ENCODE data around the gene LYZL2. TPM values are rescaled to one million over a fixed set of nuclear protein-coding genes. Genes with fewer than 3 reads are reported as not detected.
"Not testable (repeated sequence)": the region's sequence is repeated elsewhere in the genome, so short reads cannot be mapped to it uniquely, and the experiment has no call there.

Gene LYZL2
- total and polyA plus RNA-seq, 3 experiments from 2014 or later = not detected

- H3K27ac Mint-ChIP-seq; H3K4me1 Mint-ChIP-seq; CTCF ChIA-PET; H3K27ac ChIP-seq (ENCODE audit: low read depth, low read length); H3K4me1 ChIP-seq (ENCODE audit: insufficient read depth, low read length); H3K36me3 ChIP-seq (ENCODE audit: insufficient read depth, low read length); H3K27me3 ChIP-seq (ENCODE audit: insufficient read depth, low read length, poor library complexity, severe bottlenecking); H3K4me3 ChIP-seq (ENCODE audit: low read length); H3K4me3 Mint-ChIP-seq; DNase-seq; H3K9me3 Mint-ChIP-seq; H3K36me3 Mint-ChIP-seq; POLR2A ChIA-PET; H3K9me3 ChIP-seq (ENCODE audit: low read length): not testable (repeated sequence)
- peaks cover 14 to 39% of the 10 kb centered on the region in 2 donors for H3K27me3 Mint-ChIP-seq
These were observed 38.4 kb upstream of the LYZL2 start for GRCh38 chr10:30667982-30668381.

GRCh38 chr10:30663403-30663802 is 33.9 kb upstream of the LYZL2 start:
- H3K36me3 Mint-ChIP-seq; POLR2A ChIA-PET; CTCF ChIA-PET; DNase-seq; H3K27me3 ChIP-seq (ENCODE audit: insufficient read depth, low read length, poor library complexity, severe bottlenecking); H3K36me3 ChIP-seq (ENCODE audit: insufficient read depth, low read length); H3K4me1 ChIP-seq (ENCODE audit: insufficient read depth, low read length); H3K9me3 Mint-ChIP-seq; H3K4me3 Mint-ChIP-seq; H3K9me3 ChIP-seq (ENCODE audit: low read length); H3K4me1 Mint-ChIP-seq; H3K27ac Mint-ChIP-seq; H3K27ac ChIP-seq (ENCODE audit: low read depth, low read length); H3K4me3 ChIP-seq (ENCODE audit: low read length): not testable (repeated sequence)
- H3K27me3 Mint-ChIP-seq = peaks cover 14 to 33% of the 10 kb centered on the region in 2 donors

DNA sequence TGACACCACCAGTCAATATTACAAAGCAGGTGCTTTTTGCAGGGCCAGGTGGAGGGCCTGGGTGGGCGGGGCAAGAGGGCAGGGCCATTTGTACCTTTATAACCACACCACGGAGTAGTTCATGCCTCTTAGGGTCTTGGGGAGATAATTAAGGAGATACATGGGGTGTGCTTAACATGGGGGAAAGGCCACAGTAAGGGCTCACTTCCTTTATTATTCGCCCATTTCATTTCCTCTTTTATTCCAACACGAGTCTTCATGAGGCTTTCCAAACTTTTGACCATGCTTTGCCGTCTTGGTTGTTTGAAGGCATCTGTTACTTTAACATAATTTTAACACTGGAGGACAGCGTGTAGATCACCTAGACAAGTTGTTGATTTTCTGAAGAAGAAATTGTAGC is 33.3 kb upstream of the LYZL2 start:
- no peaks in the 10 kb centered on the region for H3K9me3 Mint-ChIP-seq
- H3K4me3 ChIP-seq (ENCODE audit: low read length) = no peak overlapping the region
- H3K9me3 ChIP-seq (ENCODE audit: low read length) = no peaks in the 10 kb centered on the region
- DNase-seq = no peak
- no peaks in the 10 kb centered on the region for H3K4me1 ChIP-seq (ENCODE audit: insufficient read depth, low read length)
- H3K27ac ChIP-seq (ENCODE audit: low read depth, low read length) = no peak overlapping the region
- no peaks in the 10 kb centered on the region for H3K27me3 ChIP-seq (ENCODE audit: insufficient read depth, low read length, poor library complexity, severe bottlenecking)
- no peak overlapping the region for H3K4me3 Mint-ChIP-seq
- no peaks in the 10 kb centered on the region for H3K36me3 ChIP-seq (ENCODE audit: insufficient read depth, low read length)
- H3K36me3 Mint-ChIP-seq = no peaks in the 10 kb centered on the region
- H3K27me3 Mint-ChIP-seq = peaks cover 16 to 37% of the 10 kb centered on the region in 2 donors
- no peak overlapping the region for H3K27ac Mint-ChIP-seq
- ChIA-PET POLR2A (interaction anchor here (0.5 kb wide), 1 partner anchor 795 kb away, joined by 3 read pairs; no protein-coding TSS in a partner anchor), CTCF (no interaction called here)
- peaks cover 0 to 1% (median 0%) of the 10 kb centered on the region in 3 donors for H3K4me1 Mint-ChIP-seq

GRCh38 chr10:30660314-30660713 is 30.8 kb upstream of the LYZL2 start:
- ChIA-PET POLR2A (interaction anchor here (0.7 kb wide), 1 partner anchor 691 kb away, joined by 4 read pairs; no protein-coding TSS in a partner anchor), CTCF (interaction anchor here (1.0 kb wide), 1 partner anchor 10 kb away, joined by 3 read pairs; no protein-coding TSS in a partner anchor)
- H3K4me3 ChIP-seq (ENCODE audit: low read length); H3K4me1 Mint-ChIP-seq; H3K36me3 Mint-ChIP-seq; H3K27me3 ChIP-seq (ENCODE audit: insufficient read depth, low read length, poor library complexity, severe bottlenecking); H3K36me3 ChIP-seq (ENCODE audit: insufficient read depth, low read length); H3K9me3 Mint-ChIP-seq; H3K27ac Mint-ChIP-seq; DNase-seq; H3K27ac ChIP-seq (ENCODE audit: low read depth, low read length); H3K9me3 ChIP-seq (ENCODE audit: low read length); H3K4me1 ChIP-seq (ENCODE audit: insufficient read depth, low read length): not testable (repeated sequence)
- peaks cover 19 to 50% of the 10 kb centered on the region in 2 donors for H3K27me3 Mint-ChIP-seq
- peak overlapping the region in 1 of 7 donors; percentile 34 for H3K4me3 Mint-ChIP-seq

DNA sequence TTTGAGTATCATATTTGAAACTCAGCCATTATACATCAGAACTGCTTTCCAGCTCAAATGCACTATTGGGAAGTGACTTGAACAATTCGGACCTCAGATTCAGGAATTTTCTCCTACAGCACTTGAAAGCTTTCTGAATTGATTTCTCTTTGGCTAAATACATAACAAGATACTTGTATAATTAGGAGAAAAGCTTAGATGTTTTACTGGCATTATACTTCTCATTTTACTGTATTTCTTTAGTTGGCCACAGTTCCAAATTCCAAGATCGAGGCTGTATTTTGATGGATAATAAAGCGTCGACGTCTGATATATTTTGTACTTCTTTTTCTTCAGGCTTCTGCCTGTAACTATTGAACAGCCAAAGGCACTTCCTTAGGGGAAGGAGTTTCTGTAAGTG is 26.7 kb upstream of the LYZL2 start:
- H3K36me3 Mint-ChIP-seq = no peaks in the 10 kb centered on the region
- no peak overlapping the region for H3K27ac Mint-ChIP-seq
- Histone ChIP-seq H3K9me3 (ENCODE audit: low read length) (no peaks in the 10 kb centered on the region), H3K27ac (ENCODE audit: low read depth, low read length) (no peak overlapping the region), H3K4me3 (ENCODE audit: low read length) (no peak overlapping the region), H3K27me3 (ENCODE audit: insufficient read depth, low read length, poor library complexity, severe bottlenecking) (no peaks in the 10 kb centered on the region), H3K4me1 (ENCODE audit: insufficient read depth, low read length) (no peaks in the 10 kb centered on the region), H3K36me3 (ENCODE audit: insufficient read depth, low read length) (no peaks in the 10 kb centered on the region)
- ChIA-PET POLR2A (no interaction called here), CTCF (interaction anchor here (1.2 to 1.5 kb wide), 3 partner anchors 13 to 32 kb away, joined by 3 to 4 read pairs (median 3); no protein-coding TSS in a partner anchor)
- no peak overlapping the region for H3K4me3 Mint-ChIP-seq
- DNase-seq = no peak
- peaks cover 21 to 57% of the 10 kb centered on the region in 2 donors for H3K27me3 Mint-ChIP-seq
- H3K9me3 Mint-ChIP-seq = no peaks in the 10 kb centered on the region
- no peaks in the 10 kb centered on the region for H3K4me1 Mint-ChIP-seq

GRCh38 chr10:30655001-30655400 is 25.4 kb upstream of the LYZL2 start:
- ChIA-PET CTCF (interaction anchor here (1.2 to 1.5 kb wide), 3 partner anchors 15 to 33 kb away, joined by 3 to 4 read pairs (median 3); no protein-coding TSS in a partner anchor), POLR2A (interaction anchor here (0.6 kb wide), 1 partner anchor 189 kb away, joined by 3 read pairs; no protein-coding TSS in a partner anchor)
- not testable (repeated sequence) for H3K4me1 Mint-ChIP-seq; H3K27ac Mint-ChIP-seq; H3K27me3 ChIP-seq (ENCODE audit: insufficient read depth, low read length, poor library complexity, severe bottlenecking); H3K27ac ChIP-seq (ENCODE audit: low read depth, low read length); H3K4me3 ChIP-seq (ENCODE audit: low read length); H3K4me1 ChIP-seq (ENCODE audit: insufficient read depth, low read length); H3K9me3 Mint-ChIP-seq; H3K36me3 ChIP-seq (ENCODE audit: insufficient read depth, low read length); H3K36me3 Mint-ChIP-seq; H3K9me3 ChIP-seq (ENCODE audit: low read length); H3K4me3 Mint-ChIP-seq; DNase-seq
- peaks cover 18 to 62% of the 10 kb centered on the region in 2 donors for H3K27me3 Mint-ChIP-seq

- H3K9me3 ChIP-seq (ENCODE audit: low read length); H3K27ac Mint-ChIP-seq; H3K27ac ChIP-seq (ENCODE audit: low read depth, low read length); H3K36me3 Mint-ChIP-seq; H3K4me1 Mint-ChIP-seq; POLR2A ChIA-PET; H3K27me3 ChIP-seq (ENCODE audit: insufficient read depth, low read length, poor library complexity, severe bottlenecking); DNase-seq; H3K9me3 Mint-ChIP-seq; H3K4me3 ChIP-seq (ENCODE audit: low read length); H3K4me1 ChIP-seq (ENCODE audit: insufficient read depth, low read length); H3K4me3 Mint-ChIP-seq; H3K36me3 ChIP-seq (ENCODE audit: insufficient read depth, low read length): not testable (repeated sequence)
- peaks cover 14 to 61% of the 10 kb centered on the region in 2 donors for H3K27me3 Mint-ChIP-seq
- CTCF ChIA-PET = interaction anchor here (1.8 kb wide), 1 partner anchor 12 kb away, joined by 7 read pairs; no protein-coding TSS in a partner anchor
These were observed 22.2 kb upstream of the LYZL2 start for GRCh38 chr10:30651470-30652397.

DNA sequence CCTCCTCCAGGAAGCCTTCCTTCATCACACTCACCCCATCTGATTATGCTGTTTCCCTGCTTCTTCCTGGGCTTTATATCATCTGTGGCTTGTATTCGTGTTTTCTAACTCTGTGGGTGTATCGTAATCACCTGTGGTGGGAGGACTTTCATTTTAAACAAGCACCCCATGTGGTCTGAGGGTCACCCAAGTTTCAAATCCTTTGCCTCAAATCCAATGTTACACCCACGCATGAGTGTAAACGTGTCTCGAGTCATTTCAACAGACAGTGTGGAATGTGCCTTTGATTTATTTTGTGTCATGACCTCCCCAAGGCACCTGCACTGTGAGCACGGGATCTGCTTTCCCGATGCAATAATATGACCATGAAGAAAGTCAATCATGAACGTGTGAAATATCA is 17.5 kb upstream of the LYZL2 start:
- no peaks in the 10 kb centered on the region for H3K9me3 ChIP-seq (ENCODE audit: low read length)
- H3K27me3 ChIP-seq (ENCODE audit: insufficient read depth, low read length, poor library complexity, severe bottlenecking) = no peaks in the 10 kb centered on the region
- POLR2A ChIA-PET = no interaction called here
- no peak overlapping the region for H3K4me3 ChIP-seq (ENCODE audit: low read length)
- H3K36me3 Mint-ChIP-seq = no peaks in the 10 kb centered on the region
- H3K4me1 Mint-ChIP-seq = peaks cover 0 to 3% (median 0%) of the 10 kb centered on the region in 3 donors
- no peak overlapping the region for H3K27ac Mint-ChIP-seq
- H3K36me3 ChIP-seq (ENCODE audit: insufficient read depth, low read length) = no peaks in the 10 kb centered on the region
- no peaks in the 10 kb centered on the region for H3K9me3 Mint-ChIP-seq
- no peak for DNase-seq
- H3K4me1 ChIP-seq (ENCODE audit: insufficient read depth, low read length) = no peaks in the 10 kb centered on the region
- CTCF ChIA-PET = interaction anchor here (1.6 kb wide), 1 partner anchor 7 kb away, joined by 5 read pairs; no protein-coding TSS in a partner anchor
- H3K4me3 Mint-ChIP-seq = no peak overlapping the region
- peaks cover 25 to 65% of the 10 kb centered on the region in 2 donors for H3K27me3 Mint-ChIP-seq
- no peak overlapping the region for H3K27ac ChIP-seq (ENCODE audit: low read depth, low read length)

Data from CD8-positive, alpha-beta memory T cell (primary cell).